ENCODE results near the gene NTPCR. TPM values are rescaled to one million over a fixed set of nuclear protein-coding genes. Genes with fewer than 3 reads are reported as not detected.

Gene NTPCR
- total RNA-seq, 4 donors from 2014 or later, result 13.5 to 53.3 (median 37.2) TPM

GRCh38 chr1:232952514-232953499 is 2.4 kb downstream of the NTPCR start:
- Histone ChIP-seq H3K36me3 (peaks cover 0 to 17% (median 3%) of the 10 kb centered on the region in 4 donors), H3K27me3 (no peaks in the 10 kb centered on the region), H3K9me3 (no peaks in the 10 kb centered on the region), H3K4me3 (no peak overlapping the region), H3K27ac (peak overlapping the region in 1 of 4 donors; percentile 19), H3K4me1 (peaks cover 0 to 31% (median 19%) of the 10 kb centered on the region in 4 donors)
- peak; percentile 67 for DNase-seq
- intact Hi-C loops (cut with DNase I; ENCODE audit: low total_unique reads) (no loop called here), in situ Hi-C loops (cut with MboI; ENCODE audit: low pct_ligation_motif_present in 1 of 4, low pct_unique_long_range_greater_than_20kb in 1 of 4, low sequenced_read_pairs in 3 of 4) (loop anchor here in 3 of 4 donors (10.0 to 25.0 kb wide), 2 partner anchors 316 to 318 kb away; partner anchors contain the start of gene SIPA1L2 (in 3 of the 3))
- TF ChIP-seq CTCF (IDR thresholded peaks at IDR 0.05), result peak; percentile 67 to 75 (median 73)
- TF ChIP-seq EP300 (IDR thresholded peaks at IDR 0.05; ENCODE audit: low read depth), result no peak
- TF ChIP-seq POLR2A (IDR thresholded peaks at IDR 0.05), result no peak
- no peak for TF ChIP-seq POLR2AphosphoS5 (IDR thresholded peaks at IDR 0.05)
- WGBS, 2 donors (ENCODE audit: low coverage in 1 of 2), result 87% methylated on average over 2 of the region's 2 CpGs; no CpG with 5 or more reads in 1 of the 2 donors

- no peak for TF ChIP-seq EP300 (IDR thresholded peaks at IDR 0.05; ENCODE audit: low read depth)
- no peak for TF ChIP-seq POLR2A (IDR thresholded peaks at IDR 0.05)
- no peak for TF ChIP-seq POLR2AphosphoS5 (IDR thresholded peaks at IDR 0.05)
- no peak for TF ChIP-seq CTCF (IDR thresholded peaks at IDR 0.05)
- Histone ChIP-seq H3K4me1 (peaks cover 0 to 29% (median 18%) of the 10 kb centered on the region in 4 donors), H3K4me3 (no peak overlapping the region), H3K9me3 (peaks cover 5 to 6% of the 10 kb centered on the region in 2 donors), H3K36me3 (peaks cover 0 to 36% (median 3%) of the 10 kb centered on the region in 4 donors), H3K27me3 (no peaks in the 10 kb centered on the region), H3K27ac (no peak overlapping the region)
- intact Hi-C loops (cut with DNase I; ENCODE audit: low total_unique reads) (no loop called here), in situ Hi-C loops (cut with MboI; ENCODE audit: low pct_ligation_motif_present in 1 of 4, low pct_unique_long_range_greater_than_20kb in 1 of 4, low sequenced_read_pairs in 3 of 4) (loop anchor here in 3 of 4 donors (10.0 to 25.0 kb wide), 2 partner anchors 317 to 320 kb away; partner anchors contain the start of gene SIPA1L2 (in 3 of the 3))
- no peak for DNase-seq
- WGBS, 2 donors (ENCODE audit: low coverage in 1 of 2), result 79 to 85% methylated on average over 4 of the region's 4 CpGs
Observed at GRCh38 chr1:232954594-232955365, 4.4 kb downstream of the NTPCR start.

- intact Hi-C loops (cut with DNase I; ENCODE audit: low total_unique reads) (no loop called here), in situ Hi-C loops (cut with MboI; ENCODE audit: low pct_ligation_motif_present in 1 of 4, low pct_unique_long_range_greater_than_20kb in 1 of 4, low sequenced_read_pairs in 3 of 4) (loop anchor here in 3 of 4 donors (10.0 to 25.0 kb wide), 2 partner anchors 319 to 321 kb away; partner anchors contain the start of gene SIPA1L2 (in 3 of the 3))
- WGBS, 2 donors (ENCODE audit: low coverage in 1 of 2), result 97 to 100% methylated on average over 1 to 6 of the region's 6 CpGs
Observed at GRCh38 chr1:232956081-232956480, 5.7 kb downstream of the NTPCR start.

More at GRCh38 chr1:232956081-232956480, 5.7 kb downstream of the NTPCR start:
- no peak overlapping the region for H3K27ac ChIP-seq
- peaks cover 0 to 36% (median 3%) of the 10 kb centered on the region in 4 donors for H3K36me3 ChIP-seq
- no peak for DNase-seq
- peaks cover 5 to 6% of the 10 kb centered on the region in 2 donors for H3K9me3 ChIP-seq
- no peaks in the 10 kb centered on the region for H3K27me3 ChIP-seq
- H3K4me3 ChIP-seq, result no peak overlapping the region
- TF ChIP-seq CTCF (IDR thresholded peaks at IDR 0.05) (no peak), EP300 (IDR thresholded peaks at IDR 0.05; ENCODE audit: low read depth) (no peak), POLR2A (IDR thresholded peaks at IDR 0.05) (no peak), POLR2AphosphoS5 (IDR thresholded peaks at IDR 0.05) (no peak)
- peaks cover 0 to 25% (median 15%) of the 10 kb centered on the region in 4 donors for H3K4me1 ChIP-seq

Data from transverse colon (tissue), 4 donors.